K562 (cell line): ENCODE measurements around the gene COMMD10. TPM values are rescaled to one million over a fixed set of nuclear protein-coding genes. Genes with fewer than 3 reads are reported as not detected.

ENCODE experiments used
- ATAC-seq: fragments of 200-7000 bp; cut with Tn5 transposase; 3 replicates; pipeline ENCODE4 v1.9.1; 2020; ENCODE audit warnings: moderate library complexity
- BruUV-seq: library from RNA; stranded (reverse); fragments of 400-500 nt; replicated peaks from 2 replicates; lab custom pipeline; 2021; lab: Mats Ljungman, UMichigan
- CTCF ChIA-PET: fragments of 300-600 bp; formaldehyde crosslinking; extraction: SDS; loops from one replicate; lab custom pipeline; 2021; ENCODE audit warnings: low intra/inter-chr PET ratio; lab: Yijun Ruan, JAX
- POLR2A ChIA-PET: fragments of 300-600, 350-650 bp; sonication (Branson Sonifier 250); formaldehyde crosslinking; extraction: SDS; loops from one replicate; lab custom pipeline; 2021; ENCODE audit warnings: antibody characterized with exemption, inconsistent platforms; lab: Yijun Ruan, JAX
- DNase-seq, 4 experiments: peaks; one replicate each; pipeline versions ENCODE4 v3.0.0 to v3.0.0-alpha.2; 2011 to 2018; ENCODE audit warnings: low spot score in 3 of 4, mixed read lengths in 3 of 4; ENCODE audit errors: extremely low read depth in 1 of 4
- FAIRE-seq: peaks from 2 replicates; lab custom pipeline; 2011; peaks lifted over from hg19 to GRCh38; lab: Jason Lieb, UNC
- H2AFZ ChIP-seq: 2 replicates; pipeline ENCODE4 v1.6.0; 2011; ENCODE audit warnings: low read depth, low read length, control low read depth, inconsistent platforms
- H3K27ac ChIP-seq: fragments of 200-600 bp; 3 replicates; pipeline ENCODE4 v1.8.0; 2011; ENCODE audit warnings: low read depth, mild to moderate bottlenecking, control low read depth, inconsistent platforms, low read length, moderate library complexity, mixed read lengths; ENCODE audit errors: extremely low read depth
- H3K27me3 ChIP-seq, 2 experiments: fragments of 300-600 bp in 1 of 2; 2 replicates in 1 of 2; 3 replicates in 1 of 2; pipeline versions ENCODE4 v1.6.0 to v1.8.0; 2011; ENCODE audit warnings: inconsistent platforms in 2 of 2, low read length in 2 of 2, mild to moderate bottlenecking in 1 of 2, mixed read lengths in 1 of 2, moderate library complexity in 1 of 2; ENCODE audit not compliant: control insufficient read depth in 2 of 2, insufficient read depth in 2 of 2
- H3K36me3 ChIP-seq: fragments of 300-600 bp; 3 replicates; pipeline ENCODE4 v1.8.0; 2011; ENCODE audit warnings: mild to moderate bottlenecking, low read length, inconsistent platforms; ENCODE audit not compliant: control insufficient read depth, insufficient read depth
- H3K4me1 ChIP-seq, 2 experiments: fragments of 200-600 bp in 1 of 2; replicated peaks in 1 of 2; 2 replicates in 1 of 2; 3 replicates in 1 of 2; pipeline versions ENCODE4 v1.5.1 to v1.8.0; 2011; ENCODE audit warnings: inconsistent platforms in 2 of 2, low read length in 2 of 2, mild to moderate bottlenecking in 1 of 2, mixed read lengths in 1 of 2, moderate library complexity in 1 of 2; ENCODE audit not compliant: control insufficient read depth in 2 of 2, insufficient read depth in 2 of 2
- H3K4me2 ChIP-seq: 2 replicates; pipeline ENCODE4 v1.6.1; 2011; ENCODE audit warnings: low read length, control low read depth, inconsistent platforms, mixed read lengths; ENCODE audit not compliant: insufficient read depth
- H3K4me3 ChIP-seq: fragments of 200-600 bp; sonication (generic), shearing (Covaris generic); 2 replicates; pipeline ENCODE4 v1.5.1; 2016; ENCODE audit warnings: control low read depth, inconsistent platforms
- H3K79me2 ChIP-seq: fragments of 200-600 bp; 3 replicates; pipeline ENCODE4 v1.8.0; 2011; ENCODE audit warnings: low read length, inconsistent platforms; ENCODE audit not compliant: control insufficient read depth, insufficient read depth
- H3K9ac ChIP-seq, 2 experiments: 2 replicates each; pipeline versions ENCODE4 v1.6.0 to v1.6.1; 2011; ENCODE audit warnings: low read depth in 2 of 2, low read length in 2 of 2, control low read depth in 1 of 2, inconsistent platforms in 1 of 2, mild to moderate bottlenecking in 1 of 2, mixed read lengths in 1 of 2; ENCODE audit not compliant: insufficient read depth in 1 of 2
- H3K9me1 ChIP-seq: one replicate; pipeline ENCODE4 v1.6.0; 2011; ENCODE audit warnings: inconsistent platforms, mild to moderate bottlenecking, low read length, moderate library complexity; ENCODE audit not compliant: control insufficient read depth, insufficient read depth
- H3K9me3 ChIP-seq: replicated peaks from 2 replicates; pipeline ENCODE4 v1.5.1; 2011; ENCODE audit warnings: low read depth, low read length, inconsistent platforms; ENCODE audit not compliant: control insufficient read depth, insufficient read depth
- H4K20me1 ChIP-seq: replicated peaks from 2 replicates; pipeline ENCODE4 v1.6.1; 2011; ENCODE audit warnings: low read length, inconsistent platforms, mixed read lengths; ENCODE audit not compliant: control insufficient read depth, insufficient read depth
- CEBPB ChIP-seq: fragments of 450-650 bp; IDR thresholded peaks from 2 replicates; pipeline ENCODE4 v1.6.1; 2016; ENCODE audit warnings: missing genetic modification characterization, missing compliant biosample characterization
- FOXM1 ChIP-seq, 2 experiments: fragments of 450-650 bp in 1 of 2; sonication (generic) in 1 of 2; formaldehyde crosslinking in 1 of 2; IDR thresholded peaks; 2 replicates each; pipeline versions ENCODE4 v1.6.1 to v1.9.0; 2017 to 2022; ENCODE audit warnings: low read depth in 2 of 2, mild to moderate bottlenecking in 2 of 2, missing genetic modification reagents in 1 of 2, moderate library complexity in 1 of 2
- HNRNPH1 ChIP-seq: fragments of 200-400 bp; formaldehyde crosslinking; optimal IDR thresholded peaks from 2 replicates; pipeline ENCODE3; 2017; ENCODE audit warnings: low read depth, mild to moderate bottlenecking, low read length, moderate library complexity
- LARP7 ChIP-seq: fragments of 450-650 bp; IDR thresholded peaks from 2 replicates; pipeline ENCODE4 v1.6.1; 2016
- NFE2 ChIP-seq: IDR thresholded peaks from 2 replicates; pipeline ENCODE4 v1.6.1; 2014; ENCODE audit warnings: antibody characterized with exemption, low read depth
- SMARCB1 ChIP-seq: IDR thresholded peaks from 2 replicates; pipeline ENCODE4 v1.6.1; 2011; ENCODE audit warnings: improper control_type of control experiment, low read depth; ENCODE audit not compliant: insufficient read length
- ZNF121 ChIP-seq: sonication (generic); formaldehyde crosslinking; conservative IDR thresholded peaks from 2 replicates; pipeline ENCODE4 v1.8.0; 2022; ENCODE audit warnings: missing genetic modification reagents
- ZNF134 ChIP-seq: fragments of 250-450 bp; sonication (Bioruptor Pico); conservative IDR thresholded peaks from 2 replicates; pipeline ENCODE4 v1.4.0; 2020
- ZNF174 ChIP-seq: fragments of 250-450 bp; sonication (Bioruptor Pico); IDR thresholded peaks from 2 replicates; pipeline ENCODE4 v1.4.0; 2020; ENCODE audit warnings: mild to moderate bottlenecking
- ZNF79 ChIP-seq: fragments of 250-450 bp; sonication (Bioruptor Pico); IDR thresholded peaks from 2 replicates; pipeline ENCODE4 v1.4.0; 2020; ENCODE audit warnings: low read depth, mild to moderate bottlenecking, moderate library complexity
- WGBS: fragments of 100-300 bp; shearing (Covaris generic); methylation state at CpG from one replicate; pipeline ENCODE4 v1.1.6; 2016; ENCODE audit warnings: low coverage, mixed read lengths; ENCODE audit not compliant: insufficient coverage; ENCODE audit errors: missing lambda C conversion rate; 5-methylcytosine and 5-hydroxymethylcytosine counted together
- in situ Hi-C: fragments of 300-500 bp; cut with MboI; formaldehyde crosslinking; loops from 4 replicates; pipeline ENCODE4 v1.15.0; 2018; ENCODE audit warnings: inconsistent platforms, mixed read lengths
- intact Hi-C: fragments of 100-400 bp; cut with micrococcal nuclease; formaldehyde crosslinking; loops from 2 replicates; pipeline ENCODE4 v1.14.2; 2022
- polyA plus RNA-seq, 8 experiments: library from polyadenylated mRNA; depleted of rRNA in 4 of 8; stranded (reverse) in 5 of 8; unstranded in 3 of 8; fragments of >200 nt; fragmentation: Nextera tagmentation in 2 of 8; fragmentation: Illumina TruSeq in 1 of 8; extraction: Ambion mirVana in 2 of 8; extraction: Trizol in 1 of 8; gene quantifications; 2 replicates each; pipeline versions ENCODE4 v1.2.1 to v1.2.3, GENCODE V29; 2011 to 2014; ENCODE audit warnings: inconsistent platforms in 1 of 8, missing spikeins in 1 of 8
- total RNA-seq, 7 experiments: library from RNA; depleted of rRNA in 6 of 7; stranded (reverse); fragments of >200 nt in 6 of 7; fragmentation: Illumina TruSeq in 2 of 7; extraction: Trizol in 2 of 7; gene quantifications; 2 replicates each; pipeline versions ENCODE4 v1.2.1 to v1.2.3, GENCODE V29; 2011 to 2021; ENCODE audit warnings: low replicate concordance in 1 of 7
- TF ChIP-seq, protein P1 (sequence below): sonication (generic); formaldehyde crosslinking; IDR thresholded peaks from 2 replicates; pipeline ENCODE4 v1.8.0; 2022; ENCODE audit warnings: missing genetic modification reagents, mild to moderate bottlenecking, moderate library complexity, borderline replicate concordance
- TF ChIP-seq, protein P2 (sequence below): fragments of 250-450 bp; sonication (Bioruptor Pico); IDR thresholded peaks from 2 replicates; pipeline ENCODE4 v1.8.0; 2021; ENCODE audit warnings: moderate library complexity, mild to moderate bottlenecking, inconsistent platforms
- TF ChIP-seq, protein P3 (sequence below): sonication (generic); IDR thresholded peaks from 2 replicates; pipeline ENCODE4 v1.6.1; 2016

COMMD10 gene
- total and polyA plus RNA-seq, 9 of the 15 experiments (the other 6 are each of a cell fraction or from before 2014, with no cell fraction given) = 17.9 to 101 (median 28.0) TPM

GRCh38 chr5:116305899-116306298 is 221.1 kb downstream of the COMMD10 start:
- ATAC-seq (no peak), FAIRE-seq (no peak), DNase-seq (no peak)
- H2AFZ ChIP-seq = no peak overlapping the region
- CTCF ChIA-PET = no interaction called here
- H3K9me3 ChIP-seq = peaks cover 2% of the 10 kb centered on the region
- BruUV-seq = no TSS peak
- no peak overlapping the region for H3K4me2 ChIP-seq
- no peak overlapping the region for H3K4me3 ChIP-seq
- no peaks in the 10 kb centered on the region for H3K4me1 ChIP-seq
- no peak overlapping the region for H3K27ac ChIP-seq
- H3K9ac ChIP-seq = no peak overlapping the region
- no peaks in the 10 kb centered on the region for H3K27me3 ChIP-seq
- no peaks in the 10 kb centered on the region for H3K79me2 ChIP-seq
- H4K20me1 ChIP-seq = no peaks in the 10 kb centered on the region
- WGBS = 60% methylated on average over 1 of the region's 1 CpG
- POLR2A ChIA-PET = no interaction called here
- no peaks in the 10 kb centered on the region for H3K36me3 ChIP-seq
- intact Hi-C loops = no loop called here
- TF ChIP-seq, protein P1, sequence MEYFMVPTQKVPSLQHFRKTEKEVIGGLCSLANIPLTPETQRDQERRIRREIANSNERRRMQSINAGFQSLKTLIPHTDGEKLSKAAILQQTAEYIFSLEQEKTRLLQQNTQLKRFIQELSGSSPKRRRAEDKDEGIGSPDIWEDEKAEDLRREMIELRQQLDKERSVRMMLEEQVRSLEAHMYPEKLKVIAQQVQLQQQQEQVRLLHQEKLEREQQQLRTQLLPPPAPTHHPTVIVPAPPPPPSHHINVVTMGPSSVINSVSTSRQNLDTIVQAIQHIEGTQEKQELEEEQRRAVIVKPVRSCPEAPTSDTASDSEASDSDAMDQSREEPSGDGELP (CRISPR knock-in tag) = no peak
- no peak for TF ChIP-seq ZNF79 (CRISPR knock-in tag)
- TF ChIP-seq, protein P2, sequence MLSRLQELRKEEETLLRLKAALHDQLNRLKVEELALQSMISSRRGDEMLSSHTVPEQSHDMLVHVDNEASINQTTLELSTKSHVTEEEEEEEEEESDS (CRISPR knock-in tag) = no peak
- TF ChIP-seq ZNF121 (CRISPR knock-in tag) = no peak
- no peak for TF ChIP-seq ZNF174 (CRISPR knock-in tag)
- TF ChIP-seq CEBPB = no peak
- TF ChIP-seq FOXM1 (IDR thresholded peaks at IDR 0.05; ENCODE audit: low read depth) = no peak
- no peak for TF ChIP-seq FOXM1 (CRISPR knock-in tag; IDR thresholded peaks at IDR 0.05; ENCODE audit: low read depth)
- no peak for TF ChIP-seq LARP7
- TF ChIP-seq ZNF134 (CRISPR knock-in tag) = no peak
- TF ChIP-seq, protein P3, sequence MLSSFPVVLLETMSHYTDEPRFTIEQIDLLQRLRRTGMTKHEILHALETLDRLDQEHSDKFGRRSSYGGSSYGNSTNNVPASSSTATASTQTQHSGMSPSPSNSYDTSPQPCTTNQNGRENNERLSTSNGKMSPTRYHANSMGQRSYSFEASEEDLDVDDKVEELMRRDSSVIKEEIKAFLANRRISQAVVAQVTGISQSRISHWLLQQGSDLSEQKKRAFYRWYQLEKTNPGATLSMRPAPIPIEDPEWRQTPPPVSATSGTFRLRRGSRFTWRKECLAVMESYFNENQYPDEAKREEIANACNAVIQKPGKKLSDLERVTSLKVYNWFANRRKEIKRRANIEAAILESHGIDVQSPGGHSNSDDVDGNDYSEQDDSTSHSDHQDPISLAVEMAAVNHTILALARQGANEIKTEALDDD = no peak
- TF ChIP-seq NFE2 = no peak
- no peak for TF ChIP-seq HNRNPH1
- TF ChIP-seq SMARCB1 = no peak
- TF ChIP-seq, all 486 proteins: peak for 0
- in situ Hi-C loops = no loop called here
- H3K9me1 ChIP-seq = no peaks in the 10 kb centered on the region
